ENCODE data around the gene SAMD7.

GRCh38 chr3:169897284-169897683, 14.1 kb upstream of the SAMD7 start:
- no peak for TF ChIP-seq CTCF (IDR thresholded peaks at IDR 0.05; ENCODE audit: low read depth, low read length)
- TF ChIP-seq POLR2A (IDR thresholded peaks at IDR 0.05; ENCODE audit: extremely low read depth, insufficient read length): no peak
- no peak for TF ChIP-seq MAX (IDR thresholded peaks at IDR 0.05; ENCODE audit: low read depth, low read length)

Measured in NB4 (cell line).